Right lobe of liver (tissue), 6 donors: ENCODE results near the gene EVA1C. TPM values are rescaled to one million over a fixed set of nuclear protein-coding genes. Genes with fewer than 3 reads are reported as not detected.

Experiments
- ATAC-seq, 4 donors: fragments of 200-7000 bp; cut with Tn5 transposase; one replicate each; pipeline ENCODE4 v1.9.1; 2020; ENCODE audit warnings: mild to moderate bottlenecking in 4 of 4, moderate library complexity in 4 of 4
- DNase-seq, 3 donors: peaks; one replicate each; pipeline ENCODE4 v3.0.0-alpha.2; 2020
- H3K27ac ChIP-seq, 3 donors: fragments of 200-600 bp; one replicate each; pipeline ENCODE4 v1.8.0; 2022
- H3K27me3 ChIP-seq, 2 donors: fragments of 200-600 bp; one replicate each; pipeline ENCODE4 v1.8.0; 2022
- H3K36me3 ChIP-seq, 4 donors: fragments of 200-600 bp; sonication (generic) in 1 of 4; one replicate each; pipeline versions ENCODE4 v1.5.1 to v1.8.0; 2017 to 2022; ENCODE audit warnings: control low read depth in 1 of 4
- H3K4me1 ChIP-seq, 4 donors: fragments of 200-600 bp; sonication (generic) in 1 of 4; one replicate each; pipeline versions ENCODE4 v1.5.1 to v1.8.0; 2017 to 2022; ENCODE audit warnings: control low read depth in 1 of 4
- H3K4me3 ChIP-seq, 3 donors: fragments of 200-600 bp; one replicate each; pipeline ENCODE4 v1.8.0; 2022
- H3K9me3 ChIP-seq, 4 donors: fragments of 200-600 bp; sonication (generic) in 1 of 4; one replicate each; pipeline versions ENCODE4 v1.5.1 to v1.8.0; 2017 to 2022; ENCODE audit warnings: control low read depth in 1 of 4
- POLR2A ChIP-seq: fragments of 450-650 bp; IDR thresholded peaks from one replicate; pipeline ENCODE4 v1.6.1; 2017; ENCODE audit warnings: antibody characterized with exemption, mild to moderate bottlenecking
- WGBS: methylation state at CpG from one replicate; pipeline ENCODE4 v1.1.6; 2018; ENCODE audit warnings: low coverage, low lambda C conversion rate; ENCODE audit not compliant: insufficient coverage; ENCODE audit errors: missing lambda C conversion rate; 5-methylcytosine and 5-hydroxymethylcytosine counted together
- intact Hi-C, 2 donors: fragments of 100-400 bp; cut with DNase I; formaldehyde crosslinking; loops; one replicate each; pipeline versions ENCODE4 v1.11.2 to v1.14.1; 2022
- total RNA-seq, 6 experiments: library from RNA; depleted of rRNA in 2 of 6; stranded (reverse); fragments of >200 nt in 2 of 6; fragmentation: NEBNext Ultra II Directional in 3 of 6; extraction: Animal tissue kit (Norgen Biotek cat#: 25700) in 3 of 6; gene quantifications; one replicate each; pipeline versions ENCODE4 v1.1.0 to v1.2.4, GENCODE V29; 2016 to 2023
- TF ChIP-seq, protein P1 (sequence below), 4 donors: fragments of 200-600 bp in 3 of 4; fragments of 450-650 bp in 1 of 4; IDR thresholded peaks; one replicate each; pipeline versions ENCODE4 v1.5.1 to v1.8.0; 2016 to 2022; ENCODE audit warnings: antibody characterized with exemption in 4 of 4, mild to moderate bottlenecking in 2 of 4
- donor health status: DM: no; HTN: yes; CAD: no.
- donor health status: DM: no; HTN: no; CAD: no.
- donor health status: DM: no; HTN: no; CAD: no.
- donor health status: DM: no; HTN: yes; CAD: no.
- donor health status: DM: no; HTN: yes; CAD: no.

The EVA1C gene
- total RNA-seq, 6 experiments from 2014 or later, result 2.4 to 5.9 (median 4.2) TPM

GRCh38 chr21:32418146-32418545 is 5.6 kb downstream of the EVA1C start:
- TF ChIP-seq, protein P1, sequence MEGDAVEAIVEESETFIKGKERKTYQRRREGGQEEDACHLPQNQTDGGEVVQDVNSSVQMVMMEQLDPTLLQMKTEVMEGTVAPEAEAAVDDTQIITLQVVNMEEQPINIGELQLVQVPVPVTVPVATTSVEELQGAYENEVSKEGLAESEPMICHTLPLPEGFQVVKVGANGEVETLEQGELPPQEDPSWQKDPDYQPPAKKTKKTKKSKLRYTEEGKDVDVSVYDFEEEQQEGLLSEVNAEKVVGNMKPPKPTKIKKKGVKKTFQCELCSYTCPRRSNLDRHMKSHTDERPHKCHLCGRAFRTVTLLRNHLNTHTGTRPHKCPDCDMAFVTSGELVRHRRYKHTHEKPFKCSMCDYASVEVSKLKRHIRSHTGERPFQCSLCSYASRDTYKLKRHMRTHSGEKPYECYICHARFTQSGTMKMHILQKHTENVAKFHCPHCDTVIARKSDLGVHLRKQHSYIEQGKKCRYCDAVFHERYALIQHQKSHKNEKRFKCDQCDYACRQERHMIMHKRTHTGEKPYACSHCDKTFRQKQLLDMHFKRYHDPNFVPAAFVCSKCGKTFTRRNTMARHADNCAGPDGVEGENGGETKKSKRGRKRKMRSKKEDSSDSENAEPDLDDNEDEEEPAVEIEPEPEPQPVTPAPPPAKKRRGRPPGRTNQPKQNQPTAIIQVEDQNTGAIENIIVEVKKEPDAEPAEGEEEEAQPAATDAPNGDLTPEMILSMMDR (IDR thresholded peaks at IDR 0.05), result no peak
- TF ChIP-seq POLR2A, result no peak
- intact Hi-C loops, result no loop called here

GRCh38 chr21:32422064-32422463 is 9.6 kb downstream of the EVA1C start:
- Histone ChIP-seq H3K27ac (no peak overlapping the region), H3K4me1 (no peaks in the 10 kb centered on the region), H3K27me3 (no peaks in the 10 kb centered on the region), H3K9me3 (no peaks in the 10 kb centered on the region), H3K4me3 (no peak overlapping the region), H3K36me3 (no peaks in the 10 kb centered on the region)
- ATAC-seq (no peak), DNase-seq (no peak)
- no peak for TF ChIP-seq POLR2A
- TF ChIP-seq, protein P1 (IDR thresholded peaks at IDR 0.05), result no peak
- 81% methylated on average over 2 of the region's 2 CpGs for WGBS
- intact Hi-C loops, result no loop called here

More at GRCh38 chr21:32418146-32418545, 5.6 kb downstream of the EVA1C start:
- DNase-seq (no peak), ATAC-seq (no peak)
- no peak overlapping the region for H3K4me3 ChIP-seq
- H3K36me3 ChIP-seq, result no peaks in the 10 kb centered on the region
- H3K27me3 ChIP-seq, result no peaks in the 10 kb centered on the region
- H3K9me3 ChIP-seq, result no peaks in the 10 kb centered on the region
- WGBS, result 72% methylated on average over 4 of the region's 4 CpGs
- no peak overlapping the region for H3K27ac ChIP-seq
- H3K4me1 ChIP-seq, result peaks cover 0 to 2% (median 0%) of the 10 kb centered on the region in 4 donors

DNA sequence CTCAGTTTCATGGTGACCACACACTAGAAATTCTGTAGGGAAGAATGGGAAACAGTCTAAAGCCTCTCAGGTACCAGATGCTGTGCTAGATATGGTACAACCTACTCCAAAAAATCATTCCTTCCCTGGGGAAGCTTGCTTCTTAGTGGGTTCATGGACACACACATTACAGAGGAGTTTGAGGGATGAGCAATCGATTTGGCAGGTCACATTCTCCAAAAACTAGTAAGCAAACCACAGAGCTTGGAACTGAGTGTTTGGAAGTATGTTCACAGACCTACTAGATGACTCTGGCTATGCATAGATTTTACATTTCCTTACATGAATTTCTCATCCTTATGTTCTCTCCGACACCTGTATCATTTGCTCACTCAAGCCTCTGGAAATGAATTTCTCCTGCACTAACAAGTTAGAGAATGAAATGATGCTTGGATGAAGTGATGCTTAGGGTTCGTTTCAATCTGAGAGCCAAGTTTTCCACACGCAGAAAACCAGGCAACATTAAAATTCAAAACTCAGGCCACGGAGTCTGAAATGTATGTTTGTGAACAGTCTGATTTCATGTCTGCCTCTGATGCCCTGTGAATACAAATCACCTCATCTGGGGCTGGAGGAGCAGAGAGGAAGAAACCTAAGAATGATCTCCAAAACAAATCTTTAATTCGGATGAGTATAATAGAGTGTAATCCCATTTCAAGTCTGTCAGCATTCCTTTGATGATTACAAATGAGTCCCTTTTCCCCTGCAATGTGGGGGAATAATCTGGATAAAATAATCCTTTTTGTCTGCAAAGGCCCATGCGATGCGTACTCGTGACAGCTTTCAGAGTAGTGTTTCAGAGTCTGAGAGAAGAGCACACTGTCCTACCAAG is 11.0 kb downstream of the EVA1C start:
- no peaks in the 10 kb centered on the region for H3K4me1 ChIP-seq
- ATAC-seq (no peak), DNase-seq (no peak)
- H3K9me3 ChIP-seq, result no peaks in the 10 kb centered on the region
- no peaks in the 10 kb centered on the region for H3K36me3 ChIP-seq
- H3K27me3 ChIP-seq, result no peaks in the 10 kb centered on the region
- H3K4me3 ChIP-seq, result no peak overlapping the region
- intact Hi-C loops, result no loop called here
- no peak overlapping the region for H3K27ac ChIP-seq
- WGBS, result 73% methylated on average over 7 of the region's 9 CpGs
- TF ChIP-seq POLR2A, result no peak
- TF ChIP-seq, protein P1 (IDR thresholded peaks at IDR 0.05), result no peak

- H3K4me1 ChIP-seq, result no peaks in the 10 kb centered on the region
- H3K9me3 ChIP-seq, result no peaks in the 10 kb centered on the region
- TF ChIP-seq, protein P1 (IDR thresholded peaks at IDR 0.05), result no peak
- no peak for TF ChIP-seq POLR2A
- WGBS, result 51% methylated on average over 2 of the region's 2 CpGs
- DNase-seq (no peak), ATAC-seq (no peak)
- H3K27me3 ChIP-seq, result no peaks in the 10 kb centered on the region
- no peaks in the 10 kb centered on the region for H3K36me3 ChIP-seq
- intact Hi-C loops, result no loop called here
- no peak overlapping the region for H3K27ac ChIP-seq
- H3K4me3 ChIP-seq, result no peak overlapping the region
These were observed 11.7 kb downstream of the EVA1C start for GRCh38 chr21:32424191-32424535.
